Choroid plexus epithelial cell (primary cell): ENCODE data around the gene ATP1B2.

ENCODE experiments used
- DNase-seq: peaks from one replicate; pipeline ENCODE4 v3.0.0-alpha.2; 2010; ENCODE audit warnings: low read depth
- H3K4me3 ChIP-seq: 2 replicates; pipeline ENCODE4 v1.5.1; 2011; ENCODE audit warnings: low read depth, mild to moderate bottlenecking, control low read depth, low read length, moderate library complexity
- CTCF ChIP-seq: conservative IDR thresholded peaks from 2 replicates; pipeline ENCODE4 v1.5.1; 2011; ENCODE audit warnings: low read depth, mild to moderate bottlenecking, control low read depth, inconsistent platforms, low read length, moderate library complexity

ATP1B2 gene

DNA sequence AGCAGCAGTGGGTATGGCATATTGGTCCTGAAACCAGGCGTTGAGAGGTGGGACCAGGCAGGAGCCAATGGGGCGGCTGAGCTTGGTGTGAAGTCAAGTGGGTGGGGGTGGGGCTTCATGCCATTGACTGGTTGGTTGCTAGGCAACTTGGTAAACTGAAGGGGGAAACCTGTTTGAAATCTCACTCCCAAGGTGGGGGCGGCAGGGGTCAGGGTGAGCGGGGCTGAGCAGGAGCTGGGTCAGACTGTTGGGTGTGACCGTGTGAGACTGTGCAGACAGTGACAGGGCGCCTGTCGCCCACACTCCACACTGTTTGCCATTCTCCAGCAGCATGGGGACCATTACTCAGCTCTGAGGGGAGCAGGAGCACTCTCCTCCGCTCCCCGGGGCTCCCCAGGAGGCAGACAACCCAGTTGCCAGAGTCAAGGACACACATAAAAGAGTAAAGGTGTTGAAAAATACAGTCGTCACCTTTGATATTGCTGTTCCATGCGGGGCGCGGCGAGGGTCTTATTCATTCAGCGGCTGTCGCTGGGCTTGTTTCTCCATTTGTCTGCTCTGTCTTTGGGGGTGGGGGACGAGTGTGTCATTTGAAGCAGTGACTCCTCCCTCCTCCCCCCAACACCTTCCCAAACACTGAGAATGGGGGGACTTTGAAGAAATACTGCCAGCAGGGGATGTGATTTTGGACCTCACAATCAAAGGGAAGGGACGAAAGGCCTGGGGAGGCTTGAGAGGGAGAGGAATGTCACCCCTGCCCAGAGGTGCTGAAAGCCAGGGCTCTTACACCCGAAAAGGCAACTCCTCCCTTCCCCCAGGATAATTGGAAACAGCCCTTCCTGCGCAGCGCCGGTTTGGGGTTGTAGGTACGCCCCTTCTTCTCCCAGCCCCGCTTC lies 53.1 kb downstream of the ATP1B2 start:
- H3K4me3 ChIP-seq = no peak overlapping the region
- peak; percentile 72 for DNase-seq

DNA sequence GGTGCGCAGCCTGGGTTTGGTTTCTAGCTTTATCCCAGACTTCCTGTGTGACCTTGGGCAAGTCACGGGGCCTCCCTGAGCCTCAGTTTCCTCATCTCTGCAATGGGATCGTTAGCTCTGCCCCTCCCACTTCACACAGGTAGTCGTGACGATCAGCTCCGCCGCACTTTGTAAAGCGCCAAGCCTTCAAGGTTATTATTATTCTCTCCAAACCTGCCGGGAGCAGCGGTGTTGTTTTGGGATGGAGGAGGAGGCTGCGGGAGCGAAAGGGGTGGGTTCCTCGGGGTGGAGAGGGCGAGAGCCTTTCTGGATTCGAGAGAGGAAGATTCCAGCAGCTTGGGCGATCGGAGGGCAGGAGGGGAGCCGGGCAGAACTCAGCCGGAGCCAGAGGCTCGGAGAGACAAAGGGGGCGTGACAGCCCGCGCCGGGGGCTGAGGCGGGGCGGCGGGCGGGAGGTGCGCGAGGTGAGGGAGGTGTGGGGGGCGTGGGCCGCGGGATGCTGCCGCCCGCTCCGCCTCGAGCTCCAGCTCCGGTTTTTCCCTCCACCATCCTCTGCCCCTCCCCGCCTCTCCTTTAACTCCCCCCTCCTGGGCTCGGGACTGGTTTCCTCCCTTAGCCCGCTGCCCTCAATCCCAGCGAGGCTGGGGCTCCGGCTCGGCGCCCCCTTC lies 54.0 kb downstream of the ATP1B2 start, which contains the start of gene EFNB3:
EFNB3 (plus strand) TSS at position 602 of the 668 bp plus-strand sequence. CDS start 397 bp downstream, outside the sequence.
- peak within 1 kb of the TSS; percentile 36 for H3K4me3 ChIP-seq
- TF ChIP-seq CTCF = no peak
- peak; percentile 9 for DNase-seq

More for the DNA sequence above, 53.1 kb downstream of the ATP1B2 start:
- TF ChIP-seq CTCF = no peak

GRCh38 chr17:7705269-7706255 lies 54.8 kb downstream of the ATP1B2 start:
- no peak for DNase-seq
- TF ChIP-seq CTCF = no peak
- H3K4me3 ChIP-seq = peak overlapping the region; percentile 36

DNA sequence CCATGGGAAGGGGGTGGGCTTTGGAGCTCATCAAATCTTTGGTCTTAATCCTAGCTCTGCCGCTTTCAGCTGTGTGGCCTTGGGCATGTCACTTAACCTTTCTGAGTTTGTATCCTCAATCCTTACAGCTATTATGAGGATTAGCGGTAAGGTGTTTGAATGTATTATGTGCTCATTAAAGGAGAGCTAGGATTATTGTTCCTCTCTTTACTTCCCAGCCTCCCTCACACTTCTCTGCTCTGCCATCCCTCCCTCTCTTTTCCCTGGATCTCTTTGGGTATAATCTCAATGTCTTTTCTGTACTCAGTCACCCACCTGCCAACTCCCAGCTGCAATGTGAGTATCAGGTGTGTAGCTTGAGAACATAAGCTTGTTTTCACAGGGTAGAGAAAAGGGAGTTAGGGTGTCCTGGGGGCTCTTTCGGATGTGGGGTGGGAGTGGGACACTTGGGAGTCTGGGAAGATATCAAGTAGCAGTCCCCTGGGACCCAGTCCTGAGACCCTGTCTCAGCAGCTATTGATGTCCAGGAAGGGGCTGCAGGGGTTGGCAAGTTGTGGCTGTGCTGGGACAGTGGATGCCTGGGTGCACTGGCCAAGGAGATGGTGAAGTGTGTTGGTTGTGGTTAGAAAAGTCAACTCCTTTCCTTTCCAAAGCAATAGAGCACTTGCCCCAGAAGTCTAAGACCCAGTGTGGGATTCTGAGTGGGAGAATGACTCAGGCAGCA lies 56.1 kb downstream of the ATP1B2 start:
- DNase-seq = no peak
- no peak overlapping the region for H3K4me3 ChIP-seq
- TF ChIP-seq CTCF = no peak
